Neural progenitor cell (in vitro differentiated cells): ENCODE data around the gene ANKRD11. TPM values are rescaled to one million over a fixed set of nuclear protein-coding genes. Genes with fewer than 3 reads are reported as not detected.

Experiments used
- DNase-seq: peaks from one replicate; pipeline ENCODE4 v3.0.0-alpha.2; 2016; ENCODE audit warnings: low spot score
- H2AFZ ChIP-seq: fragments of 200-600 bp; sonication (generic); replicated peaks from 2 replicates; pipeline ENCODE4 v1.6.1; 2016; ENCODE audit warnings: antibody characterized with exemption
- H3F3A ChIP-seq: fragments of 200-600 bp; sonication (generic); 2 replicates; pipeline ENCODE4 v1.6.1; 2016; ENCODE audit warnings: antibody characterized with exemption, low read depth
- H3K27ac ChIP-seq: fragments of 200-600 bp; sonication (generic); 2 replicates; pipeline ENCODE4 v1.5.1; 2016; ENCODE audit warnings: mild to moderate bottlenecking
- H3K27me3 ChIP-seq: fragments of 200-600 bp; sonication (generic); 2 replicates; pipeline ENCODE4 v1.6.1; 2016; ENCODE audit warnings: mild to moderate bottlenecking, moderate library complexity
- H3K36me3 ChIP-seq: fragments of 200-600 bp; sonication (generic); 2 replicates; pipeline ENCODE4 v1.5.1; 2016
- H3K4me1 ChIP-seq: fragments of 200-600 bp; sonication (generic); 2 replicates; pipeline ENCODE4 v1.6.1; 2016; ENCODE audit warnings: mixed run types
- H3K4me2 ChIP-seq: fragments of 200-600 bp; sonication (generic); 2 replicates; pipeline ENCODE4 v1.6.1; 2016
- H3K4me3 ChIP-seq: fragments of 200-600 bp; sonication (generic); 2 replicates; pipeline ENCODE4 v1.5.1; 2016
- H3K79me2 ChIP-seq: fragments of 200-600 bp; sonication (generic); 2 replicates; pipeline ENCODE4 v1.6.1; 2016; ENCODE audit warnings: low read depth
- H3K9ac ChIP-seq: fragments of 200-600 bp; sonication (generic); 2 replicates; pipeline ENCODE4 v1.6.1; 2016
- H3K9me3 ChIP-seq: fragments of 200-600 bp; sonication (generic); 2 replicates; pipeline ENCODE4 v1.5.1; 2016; ENCODE audit warnings: low read depth
- H4K20me1 ChIP-seq: fragments of 200-600 bp; sonication (generic); 2 replicates; pipeline ENCODE4 v1.6.1; 2016; ENCODE audit warnings: low read depth
- H3K27ac Mint-ChIP-seq: 3 replicates; pipeline ENCODE4 v1.8.0; 2021; ENCODE audit warnings: mixed read lengths
- H3K27me3 Mint-ChIP-seq: 2 replicates; pipeline ENCODE4 v1.8.0; 2022; ENCODE audit warnings: low read depth, mild to moderate bottlenecking, inconsistent platforms, moderate library complexity, mixed read lengths; ENCODE audit not compliant: insufficient read depth
- H3K36me3 Mint-ChIP-seq: 3 replicates; pipeline ENCODE4 v1.8.0; 2021; ENCODE audit warnings: mixed read lengths
- H3K4me1 Mint-ChIP-seq: 3 replicates; pipeline ENCODE4 v1.8.0; 2021; ENCODE audit warnings: mixed read lengths
- H3K4me3 Mint-ChIP-seq: 3 replicates; pipeline ENCODE4 v1.8.0; 2021; ENCODE audit warnings: mild to moderate bottlenecking, moderate library complexity, mixed read lengths
- H3K9me3 Mint-ChIP-seq: 3 replicates; pipeline ENCODE4 v1.8.0; 2020; ENCODE audit warnings: mixed read lengths
- CTCF ChIP-seq: fragments of 200-600 bp; sonication (generic); IDR thresholded peaks from 2 replicates; pipeline ENCODE4 v1.5.1; 2017; ENCODE audit warnings: antibody characterized with exemption, mild to moderate bottlenecking
- EZH2 ChIP-seq: fragments of 200-600 bp; sonication (generic); IDR thresholded peaks from 2 replicates; pipeline ENCODE4 v1.6.1; 2017; ENCODE audit warnings: antibody characterized with exemption, mild to moderate bottlenecking, moderate library complexity
- EZH2phosphoT487 ChIP-seq: fragments of 200-600 bp; sonication (generic); IDR thresholded peaks from 2 replicates; pipeline ENCODE4 v1.6.1; 2017; ENCODE audit warnings: antibody characterized with exemption
- total RNA-seq: library from RNA; depleted of rRNA; stranded (reverse); fragments of >200 nt; gene quantifications from 2 replicates; pipeline ENCODE4 v1.2.3, GENCODE V29; 2015; ENCODE audit warnings: low replicate concordance

ANKRD11 gene
- total RNA-seq, 1 donor from 2014 or later = 47.3 TPM

- Mint-ChIP-seq H3K4me1 (peaks cover 69% of the 10 kb centered on the region), H3K4me3 (no peak overlapping the region), H3K27me3 (no peaks in the 10 kb centered on the region), H3K36me3 (peaks cover 2% of the 10 kb centered on the region), H3K9me3 (no peaks in the 10 kb centered on the region), H3K27ac (no peak overlapping the region)
- Histone ChIP-seq H3K4me1 (peaks cover 59% of the 10 kb centered on the region), H3K36me3 (no peaks in the 10 kb centered on the region), H3K27ac (no peak overlapping the region), H3F3A (no peaks in the 10 kb centered on the region), H3K9me3 (no peaks in the 10 kb centered on the region), H3K79me2 (peaks cover 92% of the 10 kb centered on the region), H4K20me1 (peaks cover 92% of the 10 kb centered on the region), H3K4me2 (no peak overlapping the region), H3K4me3 (no peak overlapping the region), H2AFZ (no peak overlapping the region), H3K9ac (no peak overlapping the region), H3K27me3 (no peaks in the 10 kb centered on the region)
- DNase-seq = no peak
- no peak for TF ChIP-seq EZH2
- no peak for TF ChIP-seq EZH2phosphoT487
- TF ChIP-seq CTCF = no peak
Measured at GRCh38 chr16:89404561-89404960, 85.8 kb downstream of the ANKRD11 start.

GRCh38 chr16:89402962-89403361, 87.4 kb downstream of the ANKRD11 start:
- Histone ChIP-seq H3K27ac (no peak overlapping the region), H2AFZ (no peak overlapping the region), H3K79me2 (peaks cover 92% of the 10 kb centered on the region), H3K4me3 (no peak overlapping the region), H3K9ac (no peak overlapping the region), H3K4me2 (no peak overlapping the region), H3K27me3 (no peaks in the 10 kb centered on the region), H3K4me1 (peaks cover 47% of the 10 kb centered on the region), H4K20me1 (peaks cover 92% of the 10 kb centered on the region), H3K36me3 (no peaks in the 10 kb centered on the region), H3K9me3 (no peaks in the 10 kb centered on the region), H3F3A (no peaks in the 10 kb centered on the region)
- peaks cover 65% of the 10 kb centered on the region for H3K4me1 Mint-ChIP-seq
- no peak for TF ChIP-seq EZH2phosphoT487
- no peak for TF ChIP-seq CTCF
- TF ChIP-seq EZH2 = no peak
- no peaks in the 10 kb centered on the region for H3K9me3 Mint-ChIP-seq
- H3K36me3 Mint-ChIP-seq = peaks cover 7% of the 10 kb centered on the region
- no peak for DNase-seq
- H3K27me3 Mint-ChIP-seq = peaks cover 4% of the 10 kb centered on the region
- H3K4me3 Mint-ChIP-seq = no peak overlapping the region
- peak overlapping the region; percentile 60 for H3K27ac Mint-ChIP-seq

- no peak for TF ChIP-seq EZH2
- TF ChIP-seq EZH2phosphoT487 = no peak
- TF ChIP-seq CTCF = no peak
- H3K36me3 Mint-ChIP-seq = peaks cover 7% of the 10 kb centered on the region
- Histone ChIP-seq H2AFZ (no peak overlapping the region), H3K27ac (no peak overlapping the region), H3K9me3 (no peaks in the 10 kb centered on the region), H3K4me1 (peaks cover 35% of the 10 kb centered on the region), H3K4me2 (no peak overlapping the region), H3K4me3 (no peak overlapping the region), H4K20me1 (peaks cover 92% of the 10 kb centered on the region), H3K9ac (no peak overlapping the region), H3K79me2 (peaks cover 92% of the 10 kb centered on the region), H3K36me3 (no peaks in the 10 kb centered on the region), H3F3A (no peaks in the 10 kb centered on the region), H3K27me3 (no peaks in the 10 kb centered on the region)
- H3K27ac Mint-ChIP-seq = peak overlapping the region; percentile 46
- peaks cover 4% of the 10 kb centered on the region for H3K27me3 Mint-ChIP-seq
- DNase-seq = no peak
- peaks cover 54% of the 10 kb centered on the region for H3K4me1 Mint-ChIP-seq
- no peak overlapping the region for H3K4me3 Mint-ChIP-seq
- H3K9me3 Mint-ChIP-seq = no peaks in the 10 kb centered on the region
Measured at GRCh38 chr16:89401641-89402445, 88.5 kb downstream of the ANKRD11 start.
